H1 (cell line): ENCODE data around the gene CREB3L1. TPM values are rescaled to one million over a fixed set of nuclear protein-coding genes. Genes with fewer than 3 reads are reported as not detected.

ENCODE experiments used
- CTCF ChIA-PET: fragments of 300-600 bp; sonication (Branson Sonifier 250); formaldehyde crosslinking; loops from one replicate; lab custom pipeline; 2021; ENCODE audit not compliant: partially characterized antibody; lab: Charles Lee
- POLR2A ChIA-PET: fragments of 300-600 bp; sonication (Branson Sonifier 250); formaldehyde crosslinking; loops from one replicate; lab custom pipeline; 2021; ENCODE audit warnings: inconsistent platforms; ENCODE audit not compliant: partially characterized antibody; lab: Charles Lee
- DNase-seq, 2 experiments: peaks; one replicate each; pipeline versions ENCODE4 v3.0.0 to v3.0.0-alpha.2; 2010 to 2022; ENCODE audit warnings: low spot score in 2 of 2, low read depth in 1 of 2, mixed read lengths in 1 of 2
- FAIRE-seq: peaks from 2 replicates; lab custom pipeline; 2011; peaks lifted over from hg19 to GRCh38; lab: Jason Lieb, UNC
- H2AFZ ChIP-seq: 2 replicates; pipeline ENCODE4 v1.8.1; 2012; ENCODE audit warnings: low read length, inconsistent platforms
- H2AK5ac ChIP-seq: 2 replicates; pipeline ENCODE4 v1.6.1; 2013; ENCODE audit warnings: low read depth, low read length
- H2BK120ac ChIP-seq: replicated peaks from 2 replicates; pipeline ENCODE3; 2013; ENCODE audit warnings: low read depth, low read length, inconsistent platforms
- H2BK12ac ChIP-seq: 2 replicates; pipeline ENCODE4 v1.6.1; 2013; ENCODE audit warnings: low read depth, low read length
- H2BK15ac ChIP-seq: 2 replicates; pipeline ENCODE4 v1.6.1; 2013; ENCODE audit warnings: low read length
- H2BK20ac ChIP-seq: 2 replicates; pipeline ENCODE4 v1.6.1; 2013; ENCODE audit warnings: low read length
- H2BK5ac ChIP-seq: 2 replicates; pipeline ENCODE4 v1.6.1; 2013; ENCODE audit warnings: low read depth, low read length
- H3K14ac ChIP-seq: 2 replicates; pipeline ENCODE4 v1.6.1; 2013; ENCODE audit warnings: inconsistent platforms; ENCODE audit not compliant: insufficient read length
- H3K18ac ChIP-seq: 2 replicates; pipeline ENCODE4 v1.6.1; 2013; ENCODE audit warnings: low read length; ENCODE audit errors: extremely low read depth
- H3K23ac ChIP-seq: 2 replicates; pipeline ENCODE4 v1.6.1; 2013; ENCODE audit warnings: inconsistent platforms; ENCODE audit not compliant: insufficient read length
- H3K23me2 ChIP-seq: 2 replicates; pipeline ENCODE4 v1.6.1; 2013; ENCODE audit warnings: low read depth, low read length
- H3K27ac ChIP-seq: 2 replicates; pipeline ENCODE4 v1.6.1; 2011; ENCODE audit warnings: low read depth, low read length, inconsistent platforms
- H3K27me3 ChIP-seq, 4 experiments: replicated peaks in 1 of 4; 1 replicate in 1 of 4; 2 replicates in 3 of 4; pipeline versions ENCODE4 v1.6.1 to v1.8.1; 2011 to 2013; ENCODE audit warnings: low read length in 3 of 4, mild to moderate bottlenecking in 3 of 4, inconsistent platforms in 2 of 4, mixed read lengths in 2 of 4, moderate library complexity in 1 of 4; ENCODE audit not compliant: control insufficient read depth in 3 of 4, insufficient read depth in 3 of 4; ENCODE audit errors: extremely low read depth in 1 of 4
- H3K36me3 ChIP-seq, 4 experiments: 2 replicates each; pipeline versions ENCODE4 v1.6.1 to v1.8.1; 2011 to 2013; ENCODE audit warnings: mild to moderate bottlenecking in 4 of 4, low read length in 3 of 4, moderate library complexity in 2 of 4, control low read depth in 1 of 4, inconsistent platforms in 1 of 4; ENCODE audit not compliant: insufficient read depth in 4 of 4, control insufficient read depth in 2 of 4
- H3K4ac ChIP-seq: replicated peaks from 2 replicates; pipeline ENCODE3; 2013; ENCODE audit warnings: low read length, low read depth, mixed read lengths, inconsistent platforms; ENCODE audit not compliant: insufficient read length
- H3K4me1 ChIP-seq, 4 experiments: replicated peaks in 1 of 4; 1 replicate in 1 of 4; 2 replicates in 3 of 4; pipeline versions ENCODE4 v1.6.1 to v1.8.1; 2011 to 2013; ENCODE audit warnings: low read length in 3 of 4, inconsistent platforms in 2 of 4, mixed read lengths in 1 of 4; ENCODE audit not compliant: insufficient read depth in 4 of 4, control insufficient read depth in 3 of 4
- H3K4me2 ChIP-seq, 2 experiments: 2 replicates each; pipeline versions ENCODE4 v1.6.1 to v1.8.1; 2011 to 2013; ENCODE audit warnings: low read depth in 2 of 2, low read length in 2 of 2, control low read depth in 1 of 2, inconsistent platforms in 1 of 2, mild to moderate bottlenecking in 1 of 2; ENCODE audit not compliant: insufficient read depth in 1 of 2
- H3K4me3 ChIP-seq, 4 experiments: fragments of 200-600, 300-600 bp in 1 of 4; sonication (generic), shearing (Covaris generic), sonication (Bioruptor Twin) in 1 of 4; 2 replicates each; pipeline versions ENCODE4 v1.5.1 to v1.8.1; 2011 to 2016; ENCODE audit warnings: low read length in 4 of 4, low read depth in 3 of 4, control low read depth in 2 of 4, inconsistent platforms in 2 of 4, mild to moderate bottlenecking in 2 of 4, mixed read lengths in 1 of 4, moderate library complexity in 1 of 4; ENCODE audit not compliant: insufficient read depth in 2 of 4; ENCODE audit errors: extremely low read depth in 1 of 4
- H3K56ac ChIP-seq: replicated peaks from 2 replicates; pipeline ENCODE3; 2013; ENCODE audit warnings: low read depth, mild to moderate bottlenecking, mixed read lengths, low read length, inconsistent platforms; ENCODE audit not compliant: insufficient read length
- H3K79me1 ChIP-seq: 2 replicates; pipeline ENCODE4 v1.6.1; 2013; ENCODE audit warnings: low read depth, low read length, control low read depth
- H3K79me2 ChIP-seq, 2 experiments: 2 replicates each; pipeline versions ENCODE4 v1.6.1 to v1.8.1; 2012 to 2013; ENCODE audit warnings: low read length in 2 of 2, mild to moderate bottlenecking in 2 of 2, inconsistent platforms in 1 of 2; ENCODE audit not compliant: insufficient read depth in 2 of 2, control insufficient read depth in 1 of 2
- H3K9ac ChIP-seq, 4 experiments: replicated peaks in 1 of 4; 1 replicate in 1 of 4; 2 replicates in 3 of 4; pipeline versions ENCODE4 v1.6.1 to v1.8.1; 2011 to 2013; ENCODE audit warnings: low read depth in 3 of 4, low read length in 3 of 4, control low read depth in 2 of 4, mild to moderate bottlenecking in 2 of 4, moderate library complexity in 2 of 4, inconsistent platforms in 1 of 4; ENCODE audit errors: extremely low read depth in 1 of 4
- H3K9me3 ChIP-seq, 2 experiments: 2 replicates each; pipeline versions ENCODE4 v1.6.1 to v1.8.1; 2012 to 2013; ENCODE audit warnings: mild to moderate bottlenecking in 2 of 2, moderate library complexity in 2 of 2, control low read depth in 1 of 2, inconsistent platforms in 1 of 2, low read depth in 1 of 2, low read length in 1 of 2, mixed read lengths in 1 of 2; ENCODE audit not compliant: insufficient read depth in 2 of 2
- H4K20me1 ChIP-seq, 2 experiments: replicated peaks in 1 of 2; 2 replicates each; pipeline versions ENCODE3 to v1.8.1; 2011 to 2013; ENCODE audit warnings: inconsistent platforms in 2 of 2, low read length in 2 of 2, mild to moderate bottlenecking in 1 of 2; ENCODE audit not compliant: insufficient read depth in 2 of 2, control insufficient read depth in 1 of 2
- H4K5ac ChIP-seq: 2 replicates; pipeline ENCODE4 v1.6.1; 2013; ENCODE audit warnings: low read length, low read depth, mixed read lengths, inconsistent platforms; ENCODE audit not compliant: insufficient read length
- H4K8ac ChIP-seq: 2 replicates; pipeline ENCODE4 v1.8.0; 2013; ENCODE audit warnings: mild to moderate bottlenecking, moderate library complexity, low read length, inconsistent platforms; ENCODE audit not compliant: insufficient read depth; ENCODE audit errors: extremely low read depth
- H4K91ac ChIP-seq: replicated peaks from 2 replicates; pipeline ENCODE3; 2013; ENCODE audit warnings: low read length, mixed read lengths, inconsistent platforms; ENCODE audit not compliant: insufficient read length
- ATF2 ChIP-seq: IDR thresholded peaks from 2 replicates; pipeline ENCODE4 v1.6.1; 2012; ENCODE audit warnings: low read length, inconsistent platforms
- CEBPB ChIP-seq: IDR thresholded peaks from 2 replicates; pipeline ENCODE4 v1.6.1; 2012; ENCODE audit warnings: low read depth, low read length
- CHD2 ChIP-seq: IDR thresholded peaks from 2 replicates; pipeline ENCODE4 v1.6.1; 2012; ENCODE audit warnings: low read length, improper control_type of control experiment
- KDM5A ChIP-seq: fragments of 200-600 bp; IDR thresholded peaks from 2 replicates; pipeline ENCODE4 v1.7.1; 2012; ENCODE audit warnings: mild to moderate bottlenecking, low read length, inconsistent platforms, mixed read lengths
- MAFK ChIP-seq: IDR thresholded peaks from 2 replicates; pipeline ENCODE4 v1.6.1; 2012; ENCODE audit warnings: low read depth, mild to moderate bottlenecking, improper control_type of control experiment, low read length
- PHF8 ChIP-seq: fragments of 200-600 bp; sonication (generic); conservative IDR thresholded peaks from 2 replicates; pipeline ENCODE4 v1.7.1; 2012; ENCODE audit warnings: low read depth, mild to moderate bottlenecking, inconsistent platforms, low read length, moderate library complexity
- RNF2 ChIP-seq: fragments of 200-900, 300-1000 bp; sonication (generic); IDR thresholded peaks from 2 replicates; pipeline ENCODE4 v1.7.1; 2016; ENCODE audit warnings: borderline replicate concordance, low read depth, mild to moderate bottlenecking, antibody characterized with exemption, low read length; ENCODE audit not compliant: poor library complexity, severe bottlenecking; ENCODE audit errors: missing control alignments
- WGBS, 2 experiments: shearing (Covaris generic) in 1 of 2; methylation state at CpG; one replicate each; pipeline versions ENCODE4 v1.1.6 to v1.1.7; 2013 to 2015; ENCODE audit warnings: low lambda C conversion rate in 2 of 2, mixed read lengths in 2 of 2, inconsistent platforms in 1 of 2, low coverage in 1 of 2, missing lambda C conversion rate in 1 of 2; ENCODE audit not compliant: insufficient replicate concordance in 2 of 2, insufficient coverage in 1 of 2, insufficient read length in 1 of 2; ENCODE audit errors: extremely low coverage in 1 of 2, missing lambda C conversion rate in 1 of 2; 5-methylcytosine and 5-hydroxymethylcytosine counted together
- polyA plus RNA-seq, 7 experiments: library from polyadenylated mRNA; depleted of rRNA in 3 of 7; stranded (reverse) in 5 of 7; unstranded in 2 of 7; fragments of >200 nt in 5 of 7; fragments of 200-250 nt in 2 of 7; gene quantifications; 1 replicate in 5 of 7; 2 replicates in 1 of 7; 4 replicates in 1 of 7; pipeline versions ENCODE4 v1.2.1 to v1.2.3, GENCODE V29; 2011 to 2013; ENCODE audit warnings: missing spikeins in 2 of 7, mixed read lengths in 2 of 7
- total RNA-seq: library from RNA; stranded (reverse); fragmentation: NEBNext Ultra II Directional; extraction: Animal tissue kit (Norgen Biotek cat#: 25700); gene quantifications from 2 replicates; pipeline ENCODE4 v1.2.1, GENCODE V29; 2021

CREB3L1 gene
- total and polyA plus RNA-seq, 2 of the 8 experiments (the other 6 are each of a cell fraction or from before 2014, with no cell fraction given): 4.1 to 12.7 TPM

DNA sequence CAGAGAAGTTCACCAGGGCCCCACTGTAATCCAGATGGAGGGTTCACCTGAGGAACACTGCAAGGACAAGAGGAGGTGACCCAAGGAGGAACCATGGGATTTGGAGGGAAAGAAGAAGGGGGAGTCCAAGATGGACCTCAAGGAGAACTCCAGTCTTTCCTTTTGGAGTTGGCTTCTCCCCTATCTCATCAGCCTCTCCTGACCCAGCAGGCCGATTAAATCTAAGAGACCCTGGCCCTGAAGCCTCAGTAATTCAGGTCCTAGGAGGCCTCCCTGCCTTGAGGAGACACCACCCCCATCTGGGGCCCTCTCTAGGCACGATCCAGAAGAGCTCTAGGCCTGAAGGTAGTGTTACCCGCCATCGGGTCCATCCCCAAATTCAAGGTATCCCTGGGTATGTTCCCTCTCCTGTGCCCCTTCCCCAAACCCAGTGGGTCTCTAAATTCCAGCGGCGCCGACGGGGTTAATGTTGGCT is 54.7 kb downstream of the CREB3L1 start:
- Histone ChIP-seq H2BK5ac (no peak overlapping the region), H3K23me2 (peaks cover 8% of the 10 kb centered on the region; the same call in 1 of the 2 replicates), H2BK12ac (peak overlapping the region; percentile 65; the same call in 1 of the 2 replicates), H4K5ac (no peak overlapping the region), H2BK15ac (peak overlapping the region; percentile 75), H3K18ac (no peak overlapping the region), H4K20me1 (no peaks in the 10 kb centered on the region), H3K79me2 (no peaks in the 10 kb centered on the region), H3K23ac (no peak overlapping the region), H4K91ac (no peak overlapping the region), H3K27ac (no peak overlapping the region), H3K4me3 (peak overlapping the region; percentile 44 to 62 (median 55); a peak in 7 of 8 replicates), H3K4me1 (peaks cover 4 to 42% (median 28%) of the 10 kb centered on the region in 4 experiments), H2AFZ (no peak overlapping the region), H3K9me3 (no peaks in the 10 kb centered on the region), H3K4ac (no peak overlapping the region), H2BK120ac (no peak overlapping the region), H3K9ac (no peak overlapping the region), H3K36me3 (no peaks in the 10 kb centered on the region), H3K27me3 (peaks cover 14 to 44% (median 39%) of the 10 kb centered on the region in 4 experiments), H3K56ac (no peak overlapping the region), H2AK5ac (peak overlapping the region; percentile 29; the same call in 1 of the 2 replicates), H2BK20ac (peak overlapping the region; percentile 73), H3K4me2 (peak overlapping the region; percentile 62 to 79), H3K14ac (no peak overlapping the region), H4K8ac (no peak overlapping the region), H3K79me1 (no peaks in the 10 kb centered on the region)
- no peak for DNase-seq
- no peak for FAIRE-seq
- POLR2A ChIA-PET: interaction anchor here (0.6 to 3.2 kb wide), 8 partner anchors 13 to 202 kb away, joined by 3 to 15 read pairs (median 6); partner anchors contain the start of gene DGKZ
- TF ChIP-seq ATF2 (no peak), KDM5A (no peak), RNF2 (no peak), PHF8 (no peak), MAFK (no peak), CEBPB (no peak), CHD2 (no peak)
- WGBS, 2 experiments: 18% methylated on average over 8 of the region's 8 CpGs; no CpG with 5 or more reads in 1 of the 2 experiments
- CTCF ChIA-PET: interaction anchor here (1.0 to 42.5 kb wide), 7 partner anchors 17 to 197 kb away, joined by 3 to 1004 read pairs (median 4); partner anchors contain the start of genes DGKZ and MDK
